Trophoblast cell (in vitro differentiated cells and primary cell): ENCODE data around the gene ATP1B3.

Experiments
- DNase-seq, 2 donors: peaks; one replicate each; pipeline ENCODE4 v3.0.0-alpha.2; 2016
- H2AFZ ChIP-seq: 2 replicates; pipeline ENCODE4 v1.6.1; 2013; ENCODE audit warnings: low read length, moderate library complexity, mild to moderate bottlenecking; ENCODE audit not compliant: insufficient read depth, poor library complexity
- H2AK5ac ChIP-seq: 2 replicates; pipeline ENCODE4 v1.6.1; 2013; ENCODE audit warnings: mild to moderate bottlenecking, low read length
- H2BK120ac ChIP-seq: 2 replicates; pipeline ENCODE4 v1.6.1; 2013; ENCODE audit warnings: low read length, mild to moderate bottlenecking, moderate library complexity; ENCODE audit not compliant: insufficient read depth, poor library complexity
- H2BK12ac ChIP-seq: 2 replicates; pipeline ENCODE4 v1.6.1; 2013; ENCODE audit warnings: mild to moderate bottlenecking, low read length, moderate library complexity
- H2BK5ac ChIP-seq: 2 replicates; pipeline ENCODE4 v1.6.1; 2013; ENCODE audit warnings: low read length, low read depth, moderate library complexity, mild to moderate bottlenecking; ENCODE audit not compliant: poor library complexity
- H3K14ac ChIP-seq: 2 replicates; pipeline ENCODE4 v1.6.1; 2013; ENCODE audit warnings: mild to moderate bottlenecking, low read length
- H3K18ac ChIP-seq: 2 replicates; pipeline ENCODE4 v1.6.1; 2013; ENCODE audit warnings: mild to moderate bottlenecking, low read length
- H3K23ac ChIP-seq: 2 replicates; pipeline ENCODE4 v1.6.1; 2013; ENCODE audit warnings: low read length
- H3K27ac ChIP-seq: 2 replicates; pipeline ENCODE4 v1.5.1; 2013; ENCODE audit warnings: low read depth, mild to moderate bottlenecking, inconsistent platforms, low read length, moderate library complexity
- H3K27me3 ChIP-seq: 2 replicates; pipeline ENCODE4 v1.6.1; 2013; ENCODE audit warnings: inconsistent platforms, mild to moderate bottlenecking, low read length, moderate library complexity; ENCODE audit not compliant: insufficient read depth
- H3K36me3 ChIP-seq, 2 experiments: 1 replicate in 1 of 2; 2 replicates in 1 of 2; pipeline ENCODE4 v1.6.1; 2013; ENCODE audit warnings: low read length in 2 of 2, mild to moderate bottlenecking in 2 of 2, moderate library complexity in 1 of 2; ENCODE audit not compliant: insufficient read depth in 2 of 2, control insufficient read depth in 1 of 2
- H3K4ac ChIP-seq: 2 replicates; pipeline ENCODE4 v1.6.1; 2013; ENCODE audit warnings: low read depth, mild to moderate bottlenecking, low read length, moderate library complexity
- H3K4me1 ChIP-seq, 2 experiments: 1 replicate in 1 of 2; 2 replicates in 1 of 2; pipeline ENCODE4 v1.6.1; 2013; ENCODE audit warnings: low read length in 2 of 2, mild to moderate bottlenecking in 2 of 2, moderate library complexity in 1 of 2; ENCODE audit not compliant: insufficient read depth in 2 of 2, control insufficient read depth in 1 of 2
- H3K4me2 ChIP-seq: 2 replicates; pipeline ENCODE4 v1.6.1; 2013; ENCODE audit warnings: inconsistent platforms, mild to moderate bottlenecking, low read length, moderate library complexity
- H3K4me3 ChIP-seq: 2 replicates; pipeline ENCODE4 v1.5.1; 2013; ENCODE audit warnings: mild to moderate bottlenecking, low read depth, low read length, inconsistent platforms
- H3K79me1 ChIP-seq: one replicate; pipeline ENCODE4 v1.6.1; 2013; ENCODE audit warnings: low read length
- H3K79me2 ChIP-seq: 2 replicates; pipeline ENCODE4 v1.6.1; 2013; ENCODE audit warnings: low read length, mild to moderate bottlenecking; ENCODE audit not compliant: control insufficient read depth, insufficient read depth, poor library complexity
- H3K9ac ChIP-seq: 2 replicates; pipeline ENCODE4 v1.6.1; 2013; ENCODE audit warnings: mild to moderate bottlenecking, low read length
- H3K9me3 ChIP-seq: 2 replicates; pipeline ENCODE4 v1.6.1; 2013; ENCODE audit warnings: low read depth, mild to moderate bottlenecking, control low read depth, inconsistent platforms, low read length; ENCODE audit not compliant: insufficient read depth
- H4K12ac ChIP-seq: 2 replicates; pipeline ENCODE4 v1.6.1; 2013; ENCODE audit warnings: low read depth, mild to moderate bottlenecking, low read length, moderate library complexity
- H4K8ac ChIP-seq: 2 replicates; pipeline ENCODE4 v1.6.1; 2013; ENCODE audit warnings: low read depth, mild to moderate bottlenecking, low read length, moderate library complexity
- H4K91ac ChIP-seq: one replicate; pipeline ENCODE4 v1.6.1; 2013; ENCODE audit warnings: low read depth, mild to moderate bottlenecking, low read length, moderate library complexity
- WGBS: extraction: QIAGEN DNeasy Blood & Tissue Kit; methylation state at CpG from one replicate; pipeline ENCODE4 v1.1.7; 2013; ENCODE audit warnings: missing lambda C conversion rate; ENCODE audit not compliant: insufficient read length, insufficient coverage; ENCODE audit errors: extremely low coverage; 5-methylcytosine and 5-hydroxymethylcytosine counted together

The ATP1B3 gene

DNA sequence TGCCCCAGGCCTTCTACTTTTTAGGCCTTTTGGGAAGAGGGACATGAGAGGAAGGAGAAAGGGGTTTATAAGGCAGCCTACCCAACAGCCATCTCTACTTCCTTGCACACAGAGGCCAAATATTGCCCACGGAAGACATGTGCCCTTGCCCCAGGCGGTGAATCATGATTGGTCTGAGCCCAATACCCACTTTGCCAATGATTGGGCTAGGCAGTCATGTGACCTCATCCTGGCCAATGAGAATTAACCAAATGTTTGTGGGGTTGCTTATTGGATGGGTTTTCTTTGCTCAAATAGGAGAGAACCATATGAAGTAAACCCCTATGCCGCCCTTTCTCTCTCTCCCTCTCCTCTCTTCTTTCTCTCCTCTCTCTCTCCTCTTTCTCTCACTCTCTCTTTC is 42.2 kb upstream of the ATP1B3 start:
- no peak overlapping the region for H2BK12ac ChIP-seq
- H3K18ac ChIP-seq: no peak overlapping the region
- no peak overlapping the region for H3K27ac ChIP-seq
- no peak overlapping the region for H4K91ac ChIP-seq
- no peak overlapping the region for H4K12ac ChIP-seq
- H3K4me1 ChIP-seq: peaks cover 5 to 9% of the 10 kb centered on the region in 2 experiments
- H3K79me2 ChIP-seq: no peaks in the 10 kb centered on the region
- H3K79me1 ChIP-seq: peaks cover 11% of the 10 kb centered on the region
- no peak overlapping the region for H3K4me3 ChIP-seq
- H4K8ac ChIP-seq: no peak overlapping the region
- H2AFZ ChIP-seq: no peak overlapping the region
- no peak overlapping the region for H2BK5ac ChIP-seq
- H3K9me3 ChIP-seq: peaks cover 2% of the 10 kb centered on the region
- no peak overlapping the region for H3K23ac ChIP-seq
- no peak overlapping the region for H3K14ac ChIP-seq
- DNase-seq: no peak
- no peak overlapping the region for H2BK120ac ChIP-seq
- H2AK5ac ChIP-seq: no peak overlapping the region
- no peak overlapping the region for H3K4ac ChIP-seq
- no peak overlapping the region for H3K9ac ChIP-seq
- no peak overlapping the region for H3K4me2 ChIP-seq
- H3K27me3 ChIP-seq: no peaks in the 10 kb centered on the region
- WGBS: no CpG with 5 or more reads among the region's 3 CpGs
- no peaks in the 10 kb centered on the region for H3K36me3 ChIP-seq

GRCh38 chr3:141835557-141836229 is 40.8 kb upstream of the ATP1B3 start:
- Histone ChIP-seq H2BK5ac (no peak overlapping the region), H3K36me3 (no peaks in the 10 kb centered on the region), H3K27ac (no peak overlapping the region), H3K79me1 (peaks cover 6% of the 10 kb centered on the region), H3K79me2 (no peaks in the 10 kb centered on the region), H3K23ac (no peak overlapping the region), H3K4ac (no peak overlapping the region), H3K4me2 (no peak overlapping the region), H3K9ac (no peak overlapping the region), H3K27me3 (no peaks in the 10 kb centered on the region), H4K12ac (no peak overlapping the region), H2BK120ac (no peak overlapping the region), H3K4me3 (no peak overlapping the region), H3K14ac (no peak overlapping the region), H4K91ac (no peak overlapping the region), H3K9me3 (peaks cover 2% of the 10 kb centered on the region), H2AFZ (no peak overlapping the region), H3K18ac (no peak overlapping the region), H2BK12ac (no peak overlapping the region), H2AK5ac (no peak overlapping the region), H4K8ac (no peak overlapping the region), H3K4me1 (peaks cover 2 to 6% of the 10 kb centered on the region in 2 experiments)
- no peak for DNase-seq
- WGBS: no CpG with 5 or more reads among the region's 15 CpGs

DNA sequence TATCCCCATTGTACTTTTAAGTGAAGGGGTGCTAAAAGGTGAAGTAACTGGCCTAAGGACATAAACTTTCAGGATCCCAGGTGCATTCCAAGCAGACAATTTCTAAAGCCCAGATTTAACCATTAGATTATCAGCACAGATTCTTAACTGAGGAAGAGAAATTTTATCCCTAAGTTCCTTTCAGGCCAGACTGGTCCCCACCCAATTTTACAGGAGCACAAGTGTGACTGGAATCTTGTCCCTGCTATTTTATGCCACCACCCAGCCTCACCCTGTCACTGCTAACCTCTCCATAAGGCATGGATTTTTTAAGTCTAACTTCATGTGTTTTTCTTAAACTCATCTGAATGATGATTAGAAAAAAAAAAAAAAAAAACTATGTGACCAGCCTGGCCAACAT is 37.1 kb upstream of the ATP1B3 start:
- no peaks in the 10 kb centered on the region for H3K9me3 ChIP-seq

DNA sequence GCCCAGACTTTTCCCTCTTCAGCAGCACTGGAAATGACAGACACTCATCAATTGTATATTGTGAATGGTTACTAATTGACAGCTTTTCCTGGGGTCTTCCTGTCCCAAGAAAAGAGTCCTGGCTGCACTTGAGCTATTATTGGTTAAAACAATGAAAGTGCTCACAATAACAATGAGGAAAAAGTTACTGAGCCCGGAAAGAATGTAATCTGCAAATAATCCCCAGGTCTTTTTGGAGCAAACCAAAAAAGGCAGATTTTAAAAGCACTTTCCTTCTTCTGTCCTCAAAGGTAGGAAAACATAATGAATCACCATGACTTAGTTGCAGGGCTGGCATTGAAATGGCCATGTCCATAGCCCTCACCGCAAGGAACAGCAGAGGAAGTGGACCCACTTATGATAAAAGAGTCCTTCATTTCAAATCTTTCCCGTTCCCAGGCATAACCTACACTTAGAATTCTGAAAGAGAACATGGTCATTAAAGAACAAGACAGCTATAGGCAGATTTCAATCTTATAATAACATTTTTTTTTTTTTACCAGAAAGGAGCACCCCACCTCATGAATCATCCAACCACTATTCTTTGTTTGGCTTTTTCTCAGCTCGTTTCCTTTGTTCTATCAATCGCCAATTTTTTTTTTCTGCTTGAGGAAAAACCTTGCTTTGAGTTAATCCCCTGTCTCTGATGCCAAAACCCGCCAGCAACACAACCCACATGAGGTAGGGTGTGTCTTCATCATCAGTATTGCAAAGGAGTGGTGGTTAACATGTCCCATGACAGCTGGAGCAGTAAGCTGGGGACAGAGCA is 35.5 kb upstream of the ATP1B3 start:
- H3K4ac ChIP-seq: no peak overlapping the region
- H3K4me2 ChIP-seq: no peak overlapping the region
- H2AK5ac ChIP-seq: no peak overlapping the region
- no peak overlapping the region for H3K4me3 ChIP-seq
- no peaks in the 10 kb centered on the region for H3K79me2 ChIP-seq
- H3K27ac ChIP-seq: no peak overlapping the region
- no peak overlapping the region for H2BK12ac ChIP-seq
- no peak overlapping the region for H4K8ac ChIP-seq
- no peak for DNase-seq
- no peaks in the 10 kb centered on the region for H3K27me3 ChIP-seq
- H3K4me1 ChIP-seq: peaks cover 0 to 2% of the 10 kb centered on the region in 2 experiments
- no peaks in the 10 kb centered on the region for H3K79me1 ChIP-seq
- no peak overlapping the region for H2BK120ac ChIP-seq
- no peak overlapping the region for H2BK5ac ChIP-seq
- no peak overlapping the region for H4K12ac ChIP-seq
- no peaks in the 10 kb centered on the region for H3K9me3 ChIP-seq
- H3K23ac ChIP-seq: no peak overlapping the region
- no peak overlapping the region for H3K18ac ChIP-seq
- H3K14ac ChIP-seq: no peak overlapping the region
- H3K9ac ChIP-seq: no peak overlapping the region
- H3K36me3 ChIP-seq: no peaks in the 10 kb centered on the region
- whole genome bisulfite sequencing: no CpG with 5 or more reads among the region's 6 CpGs
- no peak overlapping the region for H4K91ac ChIP-seq
- H2AFZ ChIP-seq: no peak overlapping the region

More for the DNA sequence above, 37.1 kb upstream of the ATP1B3 start:
- no peaks in the 10 kb centered on the region for H3K36me3 ChIP-seq
- no peak overlapping the region for H2BK12ac ChIP-seq
- H3K14ac ChIP-seq: no peak overlapping the region
- no peak overlapping the region for H2BK120ac ChIP-seq
- no peak overlapping the region for H4K8ac ChIP-seq
- DNase-seq: no peak
- no peak overlapping the region for H3K4ac ChIP-seq
- no peak overlapping the region for H4K12ac ChIP-seq
- H2AFZ ChIP-seq: no peak overlapping the region
- H4K91ac ChIP-seq: no peak overlapping the region
- H3K79me1 ChIP-seq: no peaks in the 10 kb centered on the region
- no peaks in the 10 kb centered on the region for H3K4me1 ChIP-seq
- no peak overlapping the region for H3K23ac ChIP-seq
- no peak overlapping the region for H2AK5ac ChIP-seq
- no peak overlapping the region for H3K4me3 ChIP-seq
- no peak overlapping the region for H3K9ac ChIP-seq
- no peak overlapping the region for H3K18ac ChIP-seq
- H3K79me2 ChIP-seq: no peaks in the 10 kb centered on the region
- H2BK5ac ChIP-seq: no peak overlapping the region
- no peak overlapping the region for H3K4me2 ChIP-seq
- no peak overlapping the region for H3K27ac ChIP-seq
- H3K27me3 ChIP-seq: no peaks in the 10 kb centered on the region
